ENCODE results near the gene OR8B8.

DNA sequence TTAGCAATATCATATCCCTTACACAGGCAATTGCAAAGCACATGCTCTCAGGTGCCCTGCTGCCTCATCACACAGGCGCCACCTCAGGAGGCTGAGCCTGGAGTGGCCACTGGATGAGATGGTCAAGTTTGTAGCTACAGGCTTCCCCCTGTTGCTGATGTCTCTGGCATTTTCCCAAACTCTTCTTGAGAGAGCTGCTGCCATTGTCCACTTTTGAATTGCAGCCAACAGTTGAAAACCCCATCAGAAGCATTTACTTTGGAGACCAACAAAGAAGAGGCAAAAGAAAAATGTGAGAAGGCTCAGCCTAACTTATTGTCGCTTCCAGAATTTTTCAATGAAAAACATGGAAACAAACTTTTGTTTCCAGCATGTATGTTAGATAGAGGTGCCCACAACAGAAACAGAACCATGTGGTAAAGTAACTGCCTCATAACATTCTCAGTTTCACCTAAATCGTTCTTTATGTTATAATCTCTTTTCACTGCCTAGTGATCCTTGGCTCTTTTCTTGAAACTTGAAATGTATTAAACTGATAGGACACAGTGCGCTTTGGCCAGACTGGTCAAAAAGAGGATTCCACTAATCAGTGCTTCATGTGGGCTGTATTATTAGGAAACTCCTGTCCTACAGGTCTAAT is 47.6 kb upstream of the OR8B8 start:
- TF ChIP-seq, protein P1, sequence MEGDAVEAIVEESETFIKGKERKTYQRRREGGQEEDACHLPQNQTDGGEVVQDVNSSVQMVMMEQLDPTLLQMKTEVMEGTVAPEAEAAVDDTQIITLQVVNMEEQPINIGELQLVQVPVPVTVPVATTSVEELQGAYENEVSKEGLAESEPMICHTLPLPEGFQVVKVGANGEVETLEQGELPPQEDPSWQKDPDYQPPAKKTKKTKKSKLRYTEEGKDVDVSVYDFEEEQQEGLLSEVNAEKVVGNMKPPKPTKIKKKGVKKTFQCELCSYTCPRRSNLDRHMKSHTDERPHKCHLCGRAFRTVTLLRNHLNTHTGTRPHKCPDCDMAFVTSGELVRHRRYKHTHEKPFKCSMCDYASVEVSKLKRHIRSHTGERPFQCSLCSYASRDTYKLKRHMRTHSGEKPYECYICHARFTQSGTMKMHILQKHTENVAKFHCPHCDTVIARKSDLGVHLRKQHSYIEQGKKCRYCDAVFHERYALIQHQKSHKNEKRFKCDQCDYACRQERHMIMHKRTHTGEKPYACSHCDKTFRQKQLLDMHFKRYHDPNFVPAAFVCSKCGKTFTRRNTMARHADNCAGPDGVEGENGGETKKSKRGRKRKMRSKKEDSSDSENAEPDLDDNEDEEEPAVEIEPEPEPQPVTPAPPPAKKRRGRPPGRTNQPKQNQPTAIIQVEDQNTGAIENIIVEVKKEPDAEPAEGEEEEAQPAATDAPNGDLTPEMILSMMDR (IDR thresholded peaks at IDR 0.05; ENCODE audit: low read depth, low read length): no peak
- no peak for TF ChIP-seq POLR2A (IDR thresholded peaks at IDR 0.05; ENCODE audit: extremely low read depth, insufficient read length)
